HuH-7 (cell line): ENCODE measurements around the gene C1orf105.
A peak's percentile ranks its signal among the peaks of the same experiment; 100 is the strongest.
"Not testable (repeated sequence)": the region's sequence is repeated elsewhere in the genome, so short reads cannot be mapped to it uniquely, and the experiment has no call there.

ENCODE experiments used
- DNase-seq: peaks from one replicate; pipeline ENCODE4 v3.0.0; 2011; ENCODE audit warnings: low spot score

The C1orf105 gene

GRCh38 chr1:172487550-172487949 lies 67.1 kb downstream of the C1orf105 start:
- DNase-seq = no peak

GRCh38 chr1:172488393-172488792 lies 67.9 kb downstream of the C1orf105 start:
- no peak for DNase-seq

GRCh38 chr1:172489847-172490246 lies 69.4 kb downstream of the C1orf105 start:
- no peak for DNase-seq

GRCh38 chr1:172492421-172492820 lies 71.9 kb downstream of the C1orf105 start:
- DNase-seq = no peak

GRCh38 chr1:172494166-172494565 lies 73.7 kb downstream of the C1orf105 start:
- no peak for DNase-seq

- DNase-seq = not testable (repeated sequence)
Measured at GRCh38 chr1:172496127-172496526, 75.6 kb downstream of the C1orf105 start.

GRCh38 chr1:172496678-172497077 lies 76.2 kb downstream of the C1orf105 start:
- DNase-seq = no peak

- no peak for DNase-seq
Measured at GRCh38 chr1:172497230-172497629, 76.7 kb downstream of the C1orf105 start.

- no peak for DNase-seq
Measured at GRCh38 chr1:172498857-172499256, 78.4 kb downstream of the C1orf105 start.

- DNase-seq = peak; percentile 10
Measured at GRCh38 chr1:172499636-172500141, 79.2 kb downstream of the C1orf105 start.

GRCh38 chr1:172500207-172500606 lies 79.7 kb downstream of the C1orf105 start:
- DNase-seq = no peak

- DNase-seq = no peak
Measured at GRCh38 chr1:172507741-172508140, 87.3 kb downstream of the C1orf105 start.

- DNase-seq = no peak
Measured at GRCh38 chr1:172510479-172510878, 90.0 kb downstream of the C1orf105 start.

- no peak for DNase-seq
Measured at GRCh38 chr1:172512591-172512990, 92.1 kb downstream of the C1orf105 start.

GRCh38 chr1:172513479-172513878 lies 93.0 kb downstream of the C1orf105 start:
- no peak for DNase-seq

GRCh38 chr1:172514108-172514507 lies 93.6 kb downstream of the C1orf105 start:
- no peak for DNase-seq

GRCh38 chr1:172515436-172515835 lies 95.0 kb downstream of the C1orf105 start:
- no peak for DNase-seq

- no peak for DNase-seq
Measured at GRCh38 chr1:172515927-172516326, 95.4 kb downstream of the C1orf105 start.

- no peak for DNase-seq
Measured at GRCh38 chr1:172517081-172517480, 96.6 kb downstream of the C1orf105 start.

GRCh38 chr1:172517545-172517944 lies 97.1 kb downstream of the C1orf105 start:
- no peak for DNase-seq
